GM19324 (cell line): ENCODE data around the gene NCOA7.
"Not testable (repeated sequence)": the region's sequence is repeated elsewhere in the genome, so short reads cannot be mapped to it uniquely, and the experiment has no call there.

Experiments
- ATAC-seq: cut with Tn5 transposase; IDR thresholded peaks from one replicate; pipeline ENCODE4 v1.9.1; 2021; ENCODE audit warnings: mild to moderate bottlenecking, moderate library complexity; ENCODE audit not compliant: unreplicated experiment, low FRiP score

Gene NCOA7

DNA sequence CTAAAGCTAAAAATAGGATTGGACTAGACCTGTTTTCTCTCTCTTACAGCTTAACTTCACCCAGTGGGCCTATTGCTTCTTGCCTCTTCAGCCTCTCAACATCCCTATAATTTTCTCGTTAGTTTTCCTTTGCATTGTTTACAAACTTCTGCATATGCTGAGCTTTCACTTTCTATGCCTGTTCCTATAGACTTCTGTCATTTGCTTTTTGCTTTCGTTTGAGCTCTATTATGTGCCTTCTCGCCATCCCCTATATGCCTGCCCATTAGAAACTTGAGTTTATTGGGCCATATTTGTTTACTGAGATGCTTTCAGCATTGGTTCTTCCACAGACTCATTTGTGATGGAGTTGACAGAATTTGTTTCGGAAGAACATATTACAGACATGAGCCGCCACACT lies 40.9 kb downstream of the NCOA7 start:
- ATAC-seq, result no peak

DNA sequence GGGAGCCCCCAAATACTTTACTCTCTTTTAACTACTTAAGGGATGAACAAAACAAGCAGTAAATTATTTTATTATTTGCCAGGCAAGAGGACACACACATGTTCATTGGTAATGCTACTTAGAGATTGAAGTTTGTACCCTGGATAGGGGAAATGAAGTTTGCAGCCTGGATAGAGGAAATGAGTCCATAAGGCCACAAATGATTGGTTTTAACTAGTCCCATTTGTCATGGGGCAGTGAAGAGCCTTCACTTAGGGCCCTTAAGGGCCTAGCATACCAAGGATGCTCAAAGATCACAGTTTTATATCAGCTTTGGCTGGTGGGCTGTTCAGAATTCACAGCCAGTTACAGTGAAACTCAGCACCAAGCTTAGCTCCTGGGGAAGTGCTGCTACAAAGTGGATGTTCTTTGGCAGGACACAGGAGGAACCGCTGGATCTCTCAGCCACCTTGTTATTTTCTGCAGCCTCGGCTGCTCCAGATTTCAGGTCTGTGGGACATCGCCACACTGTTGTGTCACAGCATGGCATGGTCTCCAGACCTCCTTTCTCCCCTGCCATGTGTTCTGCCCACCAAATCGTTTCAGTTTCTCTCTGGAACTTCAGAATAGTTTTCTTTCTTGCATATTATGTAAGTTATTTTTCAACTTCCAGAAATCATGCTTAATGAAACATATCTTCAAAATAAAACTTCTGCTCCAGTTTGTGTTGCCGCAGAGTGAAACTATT lies 41.8 kb downstream of the NCOA7 start:
- no peak for ATAC-seq

DNA sequence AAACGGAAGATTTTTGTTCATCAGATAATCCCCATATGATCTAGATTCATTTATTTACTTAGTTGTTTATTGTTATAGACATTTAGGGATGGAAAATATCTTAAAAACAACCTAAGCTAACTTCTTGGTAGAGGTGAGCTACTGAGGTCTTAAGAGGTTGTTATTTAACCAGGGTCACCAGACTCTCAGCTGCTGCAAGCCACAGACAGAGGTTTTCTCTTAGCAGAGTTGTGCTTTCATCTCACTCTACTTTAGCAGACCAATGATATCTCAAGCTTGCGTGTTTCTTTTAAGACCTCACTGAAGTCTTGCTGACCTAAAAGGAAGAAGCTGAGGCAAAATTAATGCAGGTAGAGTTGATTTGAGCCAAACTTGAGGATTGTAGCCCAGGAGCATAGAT lies 43.6 kb downstream of the NCOA7 start:
- ATAC-seq, result peak; percentile 72

DNA sequence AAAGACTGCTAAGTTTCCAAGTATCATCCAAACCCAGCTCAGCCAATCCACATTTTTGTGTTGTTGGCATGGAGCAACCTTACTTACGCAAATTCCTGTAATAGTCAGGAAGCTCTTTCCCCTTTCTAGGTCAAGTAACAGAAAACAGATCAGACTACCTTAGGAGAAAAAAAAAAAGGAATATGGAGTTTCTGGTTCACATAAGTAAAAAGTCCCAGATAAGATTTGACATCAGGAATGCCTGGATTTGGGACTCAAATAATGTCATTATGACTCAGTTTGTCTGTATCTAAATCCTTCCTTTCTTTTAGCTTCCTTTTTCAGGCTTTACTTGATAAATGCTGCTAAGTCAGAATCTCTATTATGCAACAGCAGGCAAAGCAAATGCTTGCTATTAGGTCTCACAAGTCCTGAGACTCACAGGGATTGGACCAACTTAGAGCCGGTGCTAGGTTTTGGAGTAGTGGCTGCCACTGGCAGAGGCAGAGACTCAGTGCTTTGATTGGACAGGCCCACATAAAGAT lies 44.5 kb downstream of the NCOA7 start:
- no peak for ATAC-seq

DNA sequence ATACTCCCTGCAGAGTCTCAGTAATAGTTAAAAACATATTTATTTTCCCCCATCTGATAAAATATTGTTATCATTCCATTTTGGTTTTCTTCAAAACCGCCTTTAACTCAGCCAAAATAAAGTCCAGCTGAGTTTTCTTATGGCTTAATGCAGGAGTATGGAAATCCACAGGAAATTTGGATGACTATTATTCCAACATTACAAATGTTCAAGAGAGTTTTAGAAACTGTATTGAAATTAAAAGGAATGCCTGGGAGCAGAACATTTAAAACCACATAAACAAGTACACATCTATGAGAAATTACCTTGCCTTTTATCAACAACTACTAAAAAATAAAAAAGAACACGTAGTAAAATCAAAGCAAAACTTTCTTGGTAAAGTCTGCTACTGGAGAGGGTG lies 45.7 kb downstream of the NCOA7 start:
- no peak for ATAC-seq

DNA sequence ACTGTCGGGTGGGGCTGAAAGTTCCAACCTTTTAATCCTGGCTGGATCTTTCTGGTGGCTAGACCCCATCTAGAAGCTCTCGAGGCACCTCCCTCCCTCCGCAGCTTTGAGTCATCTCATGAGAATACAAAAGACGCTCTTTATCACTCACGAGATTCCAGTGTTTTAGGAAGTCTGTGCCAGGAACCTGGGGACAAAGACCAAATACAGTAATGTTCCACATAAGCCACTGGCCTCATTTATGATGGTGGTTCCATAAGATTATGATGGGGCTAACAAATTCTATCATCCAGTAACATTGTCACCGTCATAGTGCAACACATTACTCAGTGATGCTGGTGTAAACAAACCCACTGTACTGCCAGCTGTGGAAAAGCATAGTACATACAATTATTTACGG lies 48.7 kb downstream of the NCOA7 start:
- ATAC-seq, result no peak

DNA sequence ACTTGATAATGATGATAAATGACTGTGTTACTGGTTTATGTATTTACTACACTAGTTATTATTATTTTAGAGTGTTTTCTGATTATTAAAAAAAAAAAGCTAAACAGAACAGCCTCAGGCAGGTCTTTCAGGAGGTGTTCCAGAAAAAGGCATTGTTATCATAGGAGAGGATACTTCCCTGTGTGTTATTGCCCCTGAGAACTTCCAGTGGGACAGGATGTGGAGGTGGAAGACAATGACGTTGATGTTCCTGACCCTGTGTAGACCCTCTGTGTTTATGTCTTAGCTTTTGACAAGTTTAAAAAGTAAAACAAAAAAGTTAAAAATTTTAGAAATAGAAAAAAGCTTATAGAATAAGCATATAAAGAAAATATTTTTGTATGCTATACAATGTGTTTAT lies 49.1 kb downstream of the NCOA7 start:
- no peak for ATAC-seq

DNA sequence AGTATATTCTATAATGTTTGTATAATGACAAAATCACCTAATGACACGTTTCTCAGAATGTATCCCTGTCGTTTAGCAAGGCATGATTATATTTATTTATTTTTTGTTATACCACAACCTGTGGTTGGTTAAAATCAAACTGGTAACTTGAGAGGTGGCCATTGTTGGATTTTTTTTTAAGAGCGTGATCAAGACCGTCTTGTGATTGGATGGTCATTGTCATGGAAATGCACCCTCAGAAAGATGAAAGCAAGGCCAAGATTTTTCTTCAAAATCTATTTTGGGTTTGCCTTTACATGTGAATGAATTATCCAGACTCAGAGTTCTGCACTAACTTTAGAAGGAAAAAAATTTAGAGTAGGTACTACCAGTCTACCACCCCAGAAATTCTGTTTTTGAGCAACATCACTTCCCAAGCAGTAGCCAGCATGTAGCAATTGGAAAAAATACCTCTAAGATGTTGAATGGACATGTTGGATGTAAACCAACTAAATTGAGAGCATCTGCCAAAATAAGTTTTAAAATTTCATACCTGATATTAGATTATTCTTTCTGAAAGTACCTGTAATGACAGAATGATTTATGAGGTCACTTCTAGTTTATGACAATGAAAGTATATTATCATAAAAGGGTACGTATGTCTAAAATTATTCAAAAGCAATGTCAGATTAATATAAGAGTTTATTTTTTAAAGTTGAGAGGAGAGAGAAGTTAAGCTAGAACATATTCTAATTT lies 50.8 kb downstream of the NCOA7 start:
- no peak for ATAC-seq

DNA sequence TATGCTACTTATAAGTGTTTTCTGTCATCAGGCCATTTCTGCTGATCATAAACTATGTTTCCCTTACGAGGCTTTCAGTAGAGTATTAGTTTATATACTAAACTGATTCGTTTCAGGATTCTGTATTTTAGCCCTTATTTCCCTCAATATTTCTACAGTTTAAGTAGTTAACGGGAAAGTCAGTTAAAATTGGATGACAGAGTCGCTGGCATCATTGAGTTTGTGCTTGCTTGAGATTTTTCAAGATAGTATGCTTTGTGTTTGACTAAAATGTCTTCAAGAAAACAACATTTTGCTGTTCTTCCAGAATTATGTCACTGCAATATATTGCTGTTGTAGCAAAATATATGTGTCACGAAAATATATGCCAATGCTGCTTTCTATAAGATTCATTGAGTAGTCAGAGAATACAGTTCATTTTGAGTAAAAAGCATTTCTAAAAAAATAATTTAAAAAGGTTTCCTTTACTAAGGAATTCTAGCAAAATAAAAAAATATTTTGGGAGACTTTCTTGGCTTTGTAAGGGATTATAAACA lies 51.4 kb downstream of the NCOA7 start:
- ATAC-seq, result no peak

DNA sequence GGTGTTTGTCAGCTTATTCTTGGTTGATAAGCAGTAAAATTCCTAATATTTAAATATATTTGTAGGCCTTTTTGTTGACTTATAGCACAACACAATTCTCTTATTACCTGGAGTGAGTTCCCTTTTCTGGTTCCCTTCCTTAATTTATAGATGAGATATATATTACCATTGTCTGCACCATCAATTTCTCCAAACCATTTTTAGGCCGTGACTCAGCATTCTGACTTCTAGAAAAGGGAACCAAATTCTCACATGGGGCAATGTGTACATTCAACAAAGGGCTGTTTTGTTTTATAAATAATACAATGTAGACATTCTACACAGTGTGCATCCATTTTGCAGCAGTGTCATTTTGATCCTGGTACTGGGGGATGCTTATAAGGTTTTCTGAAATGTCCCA lies 52.8 kb downstream of the NCOA7 start:
- no peak for ATAC-seq

DNA sequence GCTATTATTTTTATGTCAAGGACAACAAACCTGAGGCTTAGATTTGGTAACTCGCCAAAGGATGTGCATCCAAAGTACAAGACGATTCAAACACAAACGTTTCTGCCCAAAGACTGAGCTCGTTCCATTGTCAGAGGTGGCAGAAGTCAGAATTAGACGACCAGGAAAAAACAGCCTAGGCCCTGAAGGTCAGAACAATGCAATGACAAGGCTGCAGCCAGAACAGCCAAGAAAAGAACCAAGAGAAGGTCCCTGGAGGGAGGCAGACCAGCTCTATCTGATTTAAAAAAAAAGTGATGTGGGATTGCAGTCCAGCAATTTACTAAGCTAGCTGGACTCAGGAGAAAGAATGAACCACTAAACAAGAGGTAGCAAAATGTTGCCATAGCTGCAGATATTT lies 54.2 kb downstream of the NCOA7 start:
- ATAC-seq, result no peak

DNA sequence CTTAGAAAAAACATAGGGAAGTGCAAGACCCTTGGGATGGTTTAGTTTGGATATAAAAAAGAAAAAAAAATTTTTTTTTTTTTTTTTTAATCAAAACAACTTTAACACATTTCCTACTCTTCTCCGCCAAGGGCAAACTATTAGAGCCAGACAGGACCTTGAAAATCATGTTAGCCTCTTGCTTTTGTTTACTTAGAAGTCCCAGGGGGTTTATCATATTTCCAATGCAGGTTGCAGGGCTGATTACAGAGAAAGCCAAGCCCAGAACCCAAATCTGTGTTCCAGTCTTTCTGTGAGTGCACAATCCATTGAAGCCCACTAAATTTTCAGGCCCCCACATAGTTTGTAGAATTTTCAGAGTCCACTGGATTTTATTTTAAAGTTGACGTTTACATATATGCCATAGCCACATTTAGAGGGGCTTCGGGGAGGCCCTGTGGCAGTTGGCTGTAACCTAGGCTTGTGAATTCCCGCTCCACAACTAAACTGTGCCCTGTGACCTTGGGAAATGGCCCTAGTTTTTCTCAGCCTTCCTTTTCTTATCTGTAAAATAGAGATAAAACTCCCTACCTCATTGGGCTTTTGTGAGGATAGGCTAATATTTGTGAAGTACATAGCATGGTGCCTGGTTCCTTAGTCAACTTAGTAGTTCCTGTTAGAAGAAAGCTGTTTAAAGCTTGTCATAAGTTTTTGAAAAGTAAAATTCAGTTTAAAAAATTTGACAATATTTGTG lies 55.7 kb downstream of the NCOA7 start:
- ATAC-seq, result no peak

DNA sequence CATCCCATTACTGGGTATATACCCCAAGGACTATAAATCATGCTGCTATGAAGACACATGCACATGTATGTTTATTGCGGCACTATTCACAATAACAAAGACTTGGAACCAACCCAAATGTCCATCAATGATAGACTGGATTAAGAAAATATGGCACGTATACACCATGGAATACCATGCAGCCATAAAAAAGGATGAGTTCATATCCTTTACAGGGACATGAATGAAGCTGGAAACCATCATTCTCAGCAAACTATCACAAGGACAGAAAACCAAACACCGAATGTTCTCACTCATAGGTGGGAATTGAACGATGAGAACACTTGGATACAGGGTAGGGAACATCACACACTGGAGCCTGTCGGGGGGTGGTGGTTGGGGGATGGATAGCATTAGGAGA lies 57.5 kb downstream of the NCOA7 start:
- ATAC-seq, result not testable (repeated sequence)

DNA sequence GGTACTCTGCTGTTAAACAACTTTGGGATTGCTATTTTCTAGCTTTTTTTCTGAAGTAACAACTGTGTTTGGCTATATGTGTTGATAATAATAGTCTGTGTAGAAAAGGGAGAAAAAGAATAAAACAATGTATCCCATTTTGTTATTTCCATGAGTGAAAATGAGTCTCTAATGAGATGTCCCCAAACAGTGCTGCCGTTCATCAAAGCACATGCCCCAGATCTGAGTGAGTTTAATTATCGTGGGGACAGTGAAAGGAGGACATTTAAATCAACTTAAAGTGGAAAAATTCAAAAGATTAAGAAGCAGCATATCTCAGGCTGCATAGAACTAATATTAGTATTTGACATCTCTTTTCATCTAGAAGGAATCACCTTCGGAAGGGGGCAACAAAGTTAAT lies 59.6 kb downstream of the NCOA7 start:
- ATAC-seq, result no peak

DNA sequence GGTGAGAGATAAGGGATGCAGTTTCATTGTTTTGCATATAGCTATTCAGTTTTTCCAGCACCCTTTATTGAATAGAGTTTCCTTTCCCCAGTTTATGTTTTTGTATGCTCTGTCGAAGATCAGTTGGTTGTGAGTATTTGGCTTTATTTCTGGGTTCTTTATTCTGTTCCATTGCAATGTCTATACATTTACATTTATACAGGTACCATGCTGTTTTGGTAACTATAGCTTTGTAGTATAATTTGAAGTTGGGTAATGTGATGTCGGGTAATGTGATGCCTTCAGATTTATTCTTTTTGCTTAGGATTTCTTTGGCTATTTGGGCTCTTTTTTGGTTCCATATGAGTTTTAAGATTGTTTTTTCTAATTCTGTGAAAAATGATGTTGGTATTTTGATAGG lies 61.8 kb downstream of the NCOA7 start:
- ATAC-seq, result no peak

DNA sequence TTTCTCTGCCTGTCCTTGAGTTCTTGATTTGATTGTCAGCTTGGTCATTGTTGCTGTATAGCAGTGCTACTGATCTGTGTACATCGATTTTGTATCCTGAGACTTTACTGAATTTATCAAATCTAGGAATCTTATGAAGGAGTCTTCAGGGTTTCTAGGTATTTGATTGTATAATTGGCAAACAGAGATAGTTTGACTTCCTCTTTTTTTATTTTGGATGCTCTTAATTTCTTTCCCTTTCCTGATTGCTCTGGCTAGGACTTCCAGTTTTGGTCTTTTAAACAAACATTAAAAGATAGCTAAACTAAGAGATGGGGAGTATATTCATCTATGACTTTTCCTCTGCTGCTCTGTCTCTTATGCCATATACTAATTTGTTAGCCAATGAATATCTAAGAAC lies 62.4 kb downstream of the NCOA7 start:
- ATAC-seq, result no peak

DNA sequence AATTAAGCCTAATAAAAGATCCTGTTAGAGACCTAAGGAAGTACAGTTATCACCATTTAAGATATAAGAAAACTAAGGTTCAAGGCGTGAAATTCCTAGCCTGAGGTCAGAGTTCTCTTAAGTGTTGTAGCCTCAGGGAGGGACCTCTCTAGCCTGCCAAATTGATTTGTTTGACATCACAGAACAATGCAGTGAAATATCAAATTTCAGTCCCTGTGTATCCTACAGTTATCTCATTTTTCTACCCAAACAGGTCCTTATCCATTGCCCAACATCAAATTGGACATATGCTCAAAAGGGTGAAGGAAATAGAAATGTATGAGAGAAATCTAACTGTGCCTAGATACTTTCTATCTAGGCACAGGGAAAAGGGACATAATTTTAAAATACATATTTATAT lies 63.0 kb downstream of the NCOA7 start:
- no peak for ATAC-seq

DNA sequence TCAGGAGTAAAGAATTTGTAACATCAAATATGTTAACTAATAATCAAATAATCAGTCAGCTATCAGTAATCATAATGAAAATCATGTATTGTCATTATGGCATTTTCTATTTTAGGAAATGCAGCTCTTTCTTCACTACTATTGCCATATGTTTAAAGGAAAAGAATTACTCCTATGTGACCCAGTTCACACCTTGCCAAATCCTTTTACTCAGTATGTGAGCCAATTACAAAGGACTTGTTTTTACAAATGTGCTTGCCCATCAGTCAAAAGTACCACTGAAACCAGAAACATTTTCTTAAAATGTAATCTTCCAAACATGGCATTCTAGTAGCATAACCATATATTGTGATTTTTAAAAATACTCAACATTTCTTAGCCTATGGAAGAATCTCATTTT lies 63.6 kb downstream of the NCOA7 start:
- ATAC-seq, result no peak

DNA sequence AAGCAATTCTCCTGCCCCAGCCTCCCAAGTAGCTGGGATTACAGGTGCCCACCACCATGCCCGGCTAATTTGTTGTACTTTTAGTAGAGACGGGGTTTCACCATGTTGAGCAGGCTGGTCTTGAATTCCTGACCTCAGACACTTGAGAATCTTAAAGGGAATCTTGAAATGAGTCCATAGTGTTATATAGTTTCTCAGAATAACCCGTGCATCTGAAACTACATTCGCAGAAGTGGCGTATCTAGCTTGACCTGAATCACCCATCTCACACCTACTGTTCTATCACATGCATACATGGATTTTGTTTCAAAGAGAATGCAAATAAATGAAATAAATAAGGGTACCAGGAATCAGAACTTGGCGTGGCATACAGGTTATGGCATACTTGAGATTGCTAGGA lies 65.0 kb downstream of the NCOA7 start:
- ATAC-seq, result no peak

DNA sequence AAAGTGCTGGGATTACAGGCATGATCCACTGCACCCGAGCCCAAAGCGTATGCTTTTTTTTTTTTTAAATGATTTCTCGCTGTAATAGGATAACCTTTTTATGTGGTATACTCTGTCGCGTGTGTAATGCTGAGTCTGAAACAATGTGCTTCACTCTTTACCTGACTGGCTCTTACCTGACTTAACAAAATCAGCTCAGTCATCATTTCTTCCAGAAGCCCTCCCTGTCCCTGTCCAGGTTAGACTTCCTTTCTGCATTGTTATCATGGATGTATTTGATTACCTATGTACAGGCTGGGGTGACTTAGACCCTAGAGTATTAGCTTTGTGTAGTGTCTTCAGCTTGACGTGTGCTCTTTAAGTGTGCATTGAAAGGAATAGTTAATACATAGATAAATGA lies 67.1 kb downstream of the NCOA7 start:
- no peak for ATAC-seq
